ENCODE measurements around the gene RIPK4.

Gene RIPK4

DNA sequence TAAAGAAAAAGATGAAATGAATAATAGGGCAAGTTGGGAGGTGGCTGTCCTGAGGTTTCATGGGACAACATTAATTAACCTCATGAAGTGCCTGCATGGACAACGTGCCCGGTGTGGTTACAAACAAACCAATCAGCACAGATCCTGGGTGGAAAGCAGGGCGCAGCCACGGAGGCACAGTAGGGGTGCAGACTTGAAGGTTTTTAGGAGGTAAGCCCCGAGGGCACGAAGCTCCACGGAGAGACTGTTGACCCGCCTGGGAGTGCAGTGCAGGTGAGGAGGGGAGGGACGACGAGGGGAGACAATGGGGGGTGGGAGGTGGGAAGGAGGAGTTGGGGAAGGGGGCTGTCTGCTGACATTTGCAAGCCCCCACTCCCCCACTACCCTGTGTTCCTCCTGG is 2.3 kb upstream of the RIPK4 start:
- Mint-ChIP-seq H3K27ac (no peak overlapping the region), H3K4me1 (ENCODE audit: low read depth) (peaks cover 22% of the 10 kb centered on the region), H3K36me3 (ENCODE audit: low read depth) (peaks cover 4% of the 10 kb centered on the region), H3K4me3 (peak overlapping the region; percentile 81), H3K9me3 (no peaks in the 10 kb centered on the region), H3K27me3 (ENCODE audit: low read depth) (peaks cover 72% of the 10 kb centered on the region)
- no peak for DNase-seq (ENCODE audit: low spot score)

DNA sequence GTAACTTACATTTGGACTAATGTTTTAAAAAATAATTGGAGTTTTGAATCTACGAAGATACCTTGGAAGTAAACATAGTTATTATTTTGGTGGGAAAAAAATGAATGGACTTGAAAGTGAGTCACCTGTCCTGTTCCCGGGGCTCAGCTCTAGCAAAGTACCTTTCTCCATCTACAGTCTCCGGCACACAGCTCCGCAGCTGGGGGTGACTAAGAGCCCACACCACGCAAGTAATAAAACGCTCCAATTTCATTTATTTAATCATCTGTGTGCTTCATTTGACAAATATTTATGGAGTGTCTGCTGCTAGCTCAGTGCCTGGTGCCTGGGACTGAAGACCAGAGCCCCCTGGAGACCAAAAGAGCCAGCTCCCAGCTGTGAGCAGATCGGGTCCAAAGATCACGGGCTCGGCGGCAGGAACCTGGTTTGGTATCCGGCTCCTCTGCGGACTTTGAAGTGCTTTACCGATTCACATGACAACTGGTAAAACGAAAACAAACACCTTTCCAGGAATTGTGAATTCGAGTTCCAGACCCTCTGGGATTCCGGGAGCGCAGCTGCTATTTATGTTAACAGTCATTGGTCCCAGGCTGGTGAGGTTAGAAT is 1.7 kb upstream of the RIPK4 start:
- peaks cover 22% of the 10 kb centered on the region for H3K4me1 Mint-ChIP-seq (ENCODE audit: low read depth)

DNA sequence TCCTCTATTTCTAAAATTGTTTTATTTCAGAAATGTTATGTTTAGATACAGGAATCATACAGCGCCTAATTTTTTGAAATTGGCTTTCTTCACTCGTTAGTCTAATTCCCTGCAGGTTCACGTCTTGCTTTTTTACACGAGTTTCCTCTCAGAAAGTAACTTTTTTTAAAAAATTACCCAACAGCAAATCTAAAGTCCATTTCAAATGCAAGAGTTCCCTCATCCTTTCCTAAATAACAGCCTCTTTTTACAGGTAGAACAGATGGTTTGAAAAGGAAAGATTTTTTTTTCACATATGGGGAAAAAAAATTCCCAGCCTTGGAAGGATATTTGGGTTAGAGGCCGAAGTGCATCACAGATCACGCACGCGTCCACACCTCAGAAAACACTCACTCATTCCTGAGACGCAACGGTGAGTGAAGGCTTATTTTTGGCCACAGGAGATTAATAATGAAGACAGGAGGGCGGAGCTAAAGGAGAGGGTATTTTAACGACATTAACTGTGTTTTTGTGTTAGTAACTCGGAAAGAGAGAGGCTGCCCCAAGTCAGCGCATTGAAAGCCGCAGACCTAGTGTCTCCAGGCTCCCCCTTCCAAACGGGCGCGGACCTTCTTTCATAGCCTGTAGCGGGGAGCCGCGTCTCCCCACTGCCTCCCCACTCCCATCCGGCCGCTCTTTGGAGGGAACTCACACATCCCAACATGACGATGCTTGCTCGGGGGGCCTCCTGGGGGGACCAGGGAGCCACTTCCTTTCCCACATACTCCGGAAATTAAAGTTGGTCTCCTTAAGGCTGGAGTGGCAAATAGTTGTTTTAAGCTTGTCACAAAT is 969 bp upstream of the RIPK4 start:
- no peaks in the 10 kb centered on the region for H3K9me3 Mint-ChIP-seq
- H3K4me1 Mint-ChIP-seq (ENCODE audit: low read depth): peaks cover 22% of the 10 kb centered on the region
- peaks cover 4% of the 10 kb centered on the region for H3K36me3 Mint-ChIP-seq (ENCODE audit: low read depth)
- peak overlapping the region; percentile 81 for H3K4me3 Mint-ChIP-seq
- DNase-seq (ENCODE audit: low spot score): no peak
- no peak overlapping the region for H3K27ac Mint-ChIP-seq
- peaks cover 77% of the 10 kb centered on the region for H3K27me3 Mint-ChIP-seq (ENCODE audit: low read depth)

More for the DNA sequence above, 1.7 kb upstream of the RIPK4 start:
- peaks cover 4% of the 10 kb centered on the region for H3K36me3 Mint-ChIP-seq (ENCODE audit: low read depth)
- peaks cover 73% of the 10 kb centered on the region for H3K27me3 Mint-ChIP-seq (ENCODE audit: low read depth)
- peak overlapping the region; percentile 81 for H3K4me3 Mint-ChIP-seq
- no peak overlapping the region for H3K27ac Mint-ChIP-seq
- no peak for DNase-seq (ENCODE audit: low spot score)
- H3K9me3 Mint-ChIP-seq: no peaks in the 10 kb centered on the region

DNA sequence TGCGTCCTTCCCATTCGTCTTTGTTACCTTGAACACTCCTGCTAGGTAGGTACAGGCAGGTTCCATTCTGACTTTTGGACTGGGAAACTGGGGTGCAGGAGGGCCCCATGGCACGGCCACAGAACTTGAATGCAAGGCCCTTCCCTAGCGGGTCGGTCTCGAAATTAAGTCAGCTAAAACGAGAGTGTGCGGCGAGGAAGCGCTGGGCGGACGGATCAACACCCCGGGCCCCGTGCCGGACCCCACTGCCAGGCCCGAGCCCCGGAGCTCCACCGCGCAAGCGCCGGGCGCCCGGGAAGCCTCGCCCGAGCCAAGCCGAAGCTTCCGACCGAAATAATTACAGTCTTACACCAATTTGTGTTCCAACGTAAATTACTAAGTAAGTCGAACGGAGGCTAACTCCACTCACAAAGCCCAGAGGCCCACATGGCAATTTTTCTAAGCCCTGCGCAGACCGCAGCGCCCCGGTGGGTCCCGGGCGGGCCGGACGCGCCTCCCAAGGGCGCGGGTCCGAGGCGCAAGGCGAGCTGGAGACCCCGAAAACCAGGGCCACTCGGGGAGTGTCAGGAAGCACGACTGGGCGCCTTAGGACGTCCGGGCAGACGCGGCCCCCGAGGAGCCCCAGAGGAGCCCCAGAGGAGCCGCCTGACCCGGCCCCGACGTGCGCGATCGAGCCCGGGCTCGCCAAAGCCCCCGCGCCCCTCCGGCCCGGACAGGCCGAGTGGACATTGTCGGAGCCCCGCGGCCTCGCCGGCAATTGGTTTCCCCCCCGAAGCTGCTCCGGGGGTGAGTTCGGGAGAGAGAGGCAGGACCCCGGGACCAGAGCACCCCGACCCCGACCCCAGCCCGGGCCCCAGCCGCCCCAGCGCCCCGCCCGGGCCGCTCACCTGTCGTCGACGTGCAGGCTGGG is 624 bp downstream of the RIPK4 start:
- peaks cover 4% of the 10 kb centered on the region for H3K36me3 Mint-ChIP-seq (ENCODE audit: low read depth)
- H3K9me3 Mint-ChIP-seq: no peaks in the 10 kb centered on the region
- peak overlapping the region; percentile 7 for H3K4me3 Mint-ChIP-seq
- no peak overlapping the region for H3K27ac Mint-ChIP-seq
- no peak for DNase-seq (ENCODE audit: low spot score)
- H3K27me3 Mint-ChIP-seq (ENCODE audit: low read depth): peaks cover 83% of the 10 kb centered on the region
- peaks cover 25% of the 10 kb centered on the region for H3K4me1 Mint-ChIP-seq (ENCODE audit: low read depth)

DNA sequence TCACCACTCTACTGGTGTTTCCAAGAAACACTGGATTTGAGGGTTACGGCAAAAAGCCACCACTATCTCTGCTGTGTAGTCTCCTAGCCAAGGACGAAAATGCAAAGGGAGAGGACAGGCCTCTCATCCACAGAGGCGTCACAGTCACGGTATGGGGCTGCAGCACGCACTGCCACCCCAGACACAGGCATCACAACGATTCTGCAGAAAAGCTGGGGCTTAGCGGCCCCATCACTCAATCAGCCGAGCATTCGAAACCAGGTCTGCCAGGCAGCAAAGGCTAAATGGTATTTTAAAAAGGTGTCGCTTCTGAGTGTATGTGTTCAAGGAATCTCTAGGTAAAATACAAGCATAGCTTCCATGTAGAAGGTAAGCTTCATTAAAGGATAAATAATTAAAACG is 1.4 kb downstream of the RIPK4 start:
- Mint-ChIP-seq H3K36me3 (ENCODE audit: low read depth) (peaks cover 4% of the 10 kb centered on the region), H3K4me1 (ENCODE audit: low read depth) (peaks cover 25% of the 10 kb centered on the region), H3K27me3 (ENCODE audit: low read depth) (peaks cover 83% of the 10 kb centered on the region), H3K27ac (no peak overlapping the region), H3K4me3 (no peak overlapping the region), H3K9me3 (no peaks in the 10 kb centered on the region)
- DNase-seq (ENCODE audit: low spot score): no peak

DNA sequence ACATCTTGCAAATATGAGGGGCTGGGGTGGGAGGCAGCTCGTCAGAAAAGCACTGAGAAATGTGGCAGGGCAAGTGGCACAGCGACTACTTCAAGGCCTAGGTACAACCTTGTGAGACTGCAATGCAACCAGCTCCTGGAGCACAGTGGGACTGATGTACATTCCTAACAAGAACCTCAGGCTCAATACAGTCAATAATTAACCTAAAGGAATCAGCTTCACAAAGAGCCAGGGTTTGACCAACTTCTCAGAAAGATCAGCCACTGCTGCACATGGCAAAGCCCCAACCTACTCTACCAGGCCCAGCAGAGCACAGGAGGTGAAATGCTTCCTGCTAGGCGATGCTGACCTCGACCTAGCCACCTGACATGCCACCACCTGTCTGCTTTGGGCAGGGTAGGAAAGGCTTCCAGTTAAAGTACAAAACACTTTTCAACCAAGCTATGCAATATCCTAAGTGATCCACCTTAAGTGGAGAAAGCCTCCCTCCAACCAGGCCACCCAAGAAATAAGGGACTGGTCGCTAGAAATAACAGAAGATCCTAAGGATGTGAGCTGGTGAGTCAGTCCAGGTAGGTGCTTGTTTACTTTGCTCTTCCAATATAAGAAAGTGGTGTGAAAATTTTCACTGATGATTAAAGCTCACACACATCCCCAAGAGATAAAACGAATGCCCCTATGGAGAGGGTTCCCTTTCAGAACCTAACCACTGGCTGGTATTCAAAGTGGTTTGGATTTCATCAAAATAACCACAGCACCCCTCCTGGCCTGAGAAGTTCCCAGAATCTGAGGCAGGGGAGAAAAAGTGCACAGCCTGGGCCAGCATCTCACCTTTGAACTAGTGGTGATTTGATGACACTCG is 2.1 kb downstream of the RIPK4 start:
- no peak for DNase-seq (ENCODE audit: low spot score)
- no peak overlapping the region for H3K4me3 Mint-ChIP-seq
- H3K27ac Mint-ChIP-seq: no peak overlapping the region
- peaks cover 4% of the 10 kb centered on the region for H3K36me3 Mint-ChIP-seq (ENCODE audit: low read depth)
- H3K4me1 Mint-ChIP-seq (ENCODE audit: low read depth): peaks cover 25% of the 10 kb centered on the region
- H3K9me3 Mint-ChIP-seq: no peaks in the 10 kb centered on the region
- peaks cover 83% of the 10 kb centered on the region for H3K27me3 Mint-ChIP-seq (ENCODE audit: low read depth)

DNA sequence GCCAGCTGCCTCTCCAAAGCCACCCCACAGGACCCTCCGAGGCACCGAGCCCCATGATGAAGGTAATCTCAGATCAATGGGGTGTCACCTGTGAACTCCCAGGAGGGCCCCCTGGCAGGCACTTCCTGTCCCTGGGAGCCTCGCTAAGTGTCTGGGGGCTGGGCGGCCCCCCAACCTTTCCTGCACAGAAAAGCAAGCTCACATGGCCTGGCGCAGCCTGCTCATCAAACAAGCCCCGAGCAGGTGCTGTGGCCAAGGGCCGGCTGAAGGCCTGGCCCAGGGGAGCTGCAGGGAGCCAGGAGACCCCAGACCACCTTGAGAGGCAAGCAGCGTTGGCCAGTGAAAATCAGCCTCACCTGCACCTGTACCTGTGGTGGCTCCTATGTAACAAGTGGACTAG is 2.9 kb downstream of the RIPK4 start:
- H3K9me3 Mint-ChIP-seq: no peaks in the 10 kb centered on the region
- H3K4me1 Mint-ChIP-seq (ENCODE audit: low read depth): peaks cover 23% of the 10 kb centered on the region
- DNase-seq (ENCODE audit: low spot score): no peak
- peaks cover 4% of the 10 kb centered on the region for H3K36me3 Mint-ChIP-seq (ENCODE audit: low read depth)
- H3K4me3 Mint-ChIP-seq: no peak overlapping the region
- H3K27ac Mint-ChIP-seq: no peak overlapping the region
- peaks cover 79% of the 10 kb centered on the region for H3K27me3 Mint-ChIP-seq (ENCODE audit: low read depth)

DNA sequence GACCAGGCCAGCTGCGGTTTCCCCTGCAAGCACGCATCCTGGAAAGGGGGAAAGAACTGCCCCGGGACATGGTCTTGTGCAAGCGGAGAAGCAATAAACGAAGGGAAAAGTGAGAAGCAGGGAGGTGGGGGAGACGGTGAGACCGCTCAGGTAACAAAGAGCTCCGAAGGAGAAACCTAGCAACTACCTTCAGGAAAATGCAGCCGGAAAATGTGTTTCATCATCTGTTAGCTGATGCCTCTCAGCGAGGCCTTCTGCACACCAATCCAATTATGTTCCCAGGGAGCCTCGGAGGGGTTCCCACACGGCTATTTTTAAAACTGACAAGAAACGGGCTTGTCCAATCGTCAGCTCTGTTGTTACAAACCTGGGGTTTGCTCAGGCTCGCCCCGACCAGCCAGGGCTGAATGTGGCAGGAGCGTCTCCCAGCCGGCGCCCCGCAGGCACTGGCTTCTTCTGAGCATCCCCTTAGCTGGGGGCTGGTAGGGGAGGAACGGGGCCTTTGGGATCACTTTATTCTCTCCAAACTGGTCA is 3.4 kb downstream of the RIPK4 start:
- Mint-ChIP-seq H3K27me3 (ENCODE audit: low read depth) (peaks cover 74% of the 10 kb centered on the region), H3K27ac (no peak overlapping the region), H3K9me3 (no peaks in the 10 kb centered on the region), H3K4me3 (no peak overlapping the region), H3K4me1 (ENCODE audit: low read depth) (peaks cover 18% of the 10 kb centered on the region), H3K36me3 (ENCODE audit: low read depth) (peaks cover 4% of the 10 kb centered on the region)
- DNase-seq (ENCODE audit: low spot score): no peak

DNA sequence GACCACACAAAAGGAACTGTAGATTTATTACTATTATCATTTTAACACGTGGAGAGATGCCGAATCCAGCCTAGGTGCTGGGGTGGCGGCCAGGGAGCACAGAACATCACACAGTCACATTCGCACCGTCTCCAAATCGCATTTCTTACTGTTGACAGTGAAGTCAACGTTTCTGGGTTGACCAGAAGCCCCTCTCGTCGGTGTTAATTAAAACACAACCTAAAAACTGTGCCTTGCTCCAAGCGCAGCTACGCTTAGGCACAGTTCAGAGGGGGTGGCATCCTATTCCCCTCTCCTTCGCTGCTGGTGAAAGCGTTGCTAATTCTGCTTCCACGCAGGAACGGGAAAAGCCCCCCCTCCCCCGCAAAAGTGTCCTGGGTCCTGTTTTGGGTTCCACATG is 4.1 kb downstream of the RIPK4 start:
- DNase-seq (ENCODE audit: low spot score): no peak
- no peaks in the 10 kb centered on the region for H3K9me3 Mint-ChIP-seq
- peaks cover 4% of the 10 kb centered on the region for H3K36me3 Mint-ChIP-seq (ENCODE audit: low read depth)
- H3K27me3 Mint-ChIP-seq (ENCODE audit: low read depth): peaks cover 67% of the 10 kb centered on the region
- H3K27ac Mint-ChIP-seq: no peak overlapping the region
- H3K4me3 Mint-ChIP-seq: no peak overlapping the region
- peaks cover 10% of the 10 kb centered on the region for H3K4me1 Mint-ChIP-seq (ENCODE audit: low read depth)

DNA sequence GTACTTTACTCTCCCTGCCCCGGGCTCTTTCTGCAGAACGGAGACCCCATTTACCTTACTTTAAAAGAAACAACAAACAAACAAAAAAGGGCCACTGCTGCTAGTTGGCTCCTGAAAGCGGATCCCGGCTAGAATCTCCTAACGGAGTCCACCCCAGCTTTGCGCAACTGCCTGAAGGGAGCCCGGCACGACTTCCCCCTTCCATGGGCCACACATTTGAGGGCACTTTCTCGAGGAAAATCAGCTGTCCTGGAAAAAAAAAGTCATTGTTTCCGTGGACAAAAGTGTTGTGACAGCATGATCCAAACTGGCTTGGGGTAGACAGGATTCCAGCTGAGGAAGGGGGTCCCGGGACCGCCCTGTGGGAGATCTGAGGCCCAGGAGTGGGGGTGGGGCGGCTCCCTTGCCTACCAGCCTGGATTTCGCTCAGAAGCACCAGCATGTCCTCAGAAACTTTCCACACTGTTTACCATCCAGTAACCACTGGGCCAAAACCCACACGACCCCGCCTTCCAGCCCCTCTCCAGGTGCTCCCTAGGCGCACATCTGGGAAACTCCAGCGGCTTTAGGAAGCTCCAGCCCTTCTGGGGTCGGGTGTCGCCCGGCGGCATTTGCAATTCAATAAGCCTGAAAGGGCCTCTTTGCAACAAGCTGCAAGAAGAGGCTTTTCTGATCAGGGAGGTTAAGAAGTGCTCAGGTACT is 4.8 kb downstream of the RIPK4 start:
- Mint-ChIP-seq H3K36me3 (ENCODE audit: low read depth) (peaks cover under 1% of the 10 kb centered on the region), H3K4me3 (no peak overlapping the region), H3K27me3 (ENCODE audit: low read depth) (peaks cover 60% of the 10 kb centered on the region), H3K9me3 (no peaks in the 10 kb centered on the region), H3K4me1 (ENCODE audit: low read depth) (peaks cover 4% of the 10 kb centered on the region), H3K27ac (no peak overlapping the region)
- no peak for DNase-seq (ENCODE audit: low spot score)

DNA sequence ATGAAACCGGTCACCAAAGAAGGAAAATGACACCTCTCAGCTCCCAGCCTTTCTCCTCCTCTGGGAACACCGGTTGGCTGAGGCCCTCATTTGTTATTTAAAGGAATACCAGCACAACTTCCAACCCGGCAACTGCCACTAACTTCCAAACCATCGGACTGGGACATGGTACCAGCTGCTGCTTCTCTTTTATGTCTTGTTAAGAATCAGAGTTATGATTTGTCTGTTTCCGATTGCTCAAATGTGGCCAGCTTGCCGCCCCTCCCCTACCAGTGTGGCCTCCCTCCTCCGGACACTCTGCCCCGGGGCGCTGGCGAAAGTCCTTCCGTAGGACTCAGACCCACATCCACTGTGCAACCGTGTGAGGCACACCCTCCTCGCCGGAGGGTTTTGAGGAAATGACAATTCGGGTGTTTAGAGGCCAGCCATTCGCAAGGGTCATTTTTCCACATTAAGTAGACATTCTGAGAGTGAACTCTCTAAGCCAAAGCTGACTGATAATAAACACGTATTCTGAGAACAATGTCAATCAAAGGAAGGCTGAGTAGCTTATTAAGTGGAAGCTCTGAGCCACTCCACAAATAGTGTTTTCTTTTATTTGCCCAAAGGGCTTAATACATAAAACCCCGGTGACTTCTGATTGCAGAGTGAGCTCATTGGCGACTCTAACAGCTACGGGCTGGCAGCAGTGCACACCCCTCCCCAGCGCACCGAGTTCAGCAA is 5.5 kb downstream of the RIPK4 start:
- Mint-ChIP-seq H3K27ac (no peak overlapping the region), H3K9me3 (no peaks in the 10 kb centered on the region), H3K36me3 (ENCODE audit: low read depth) (no peaks in the 10 kb centered on the region), H3K4me1 (ENCODE audit: low read depth) (peaks cover 3% of the 10 kb centered on the region), H3K27me3 (ENCODE audit: low read depth) (peaks cover 59% of the 10 kb centered on the region), H3K4me3 (no peak overlapping the region)
- no peak for DNase-seq (ENCODE audit: low spot score)

DNA sequence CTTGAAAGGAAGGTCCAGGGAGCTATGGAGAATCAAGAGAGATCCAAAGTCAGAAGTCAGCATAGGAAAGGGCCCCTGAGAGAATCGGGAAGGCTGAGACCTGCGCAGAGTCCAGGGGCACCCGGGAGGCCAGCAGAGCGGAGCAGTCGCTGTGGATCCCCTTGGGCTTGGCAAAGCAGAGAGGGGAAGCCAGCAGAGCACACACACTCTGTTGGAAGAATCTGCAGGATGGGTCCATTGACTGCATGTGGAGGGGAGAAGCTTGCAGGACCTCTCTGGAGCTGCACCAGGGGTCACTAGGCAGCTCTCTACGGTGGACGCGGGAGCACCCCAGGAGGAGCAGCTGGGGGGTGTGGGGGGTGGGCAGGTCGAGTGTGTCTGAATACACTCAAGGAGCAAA is 6.4 kb downstream of the RIPK4 start:
- no peaks in the 10 kb centered on the region for H3K9me3 Mint-ChIP-seq
- peaks cover 53% of the 10 kb centered on the region for H3K27me3 Mint-ChIP-seq (ENCODE audit: low read depth)

More for the DNA sequence above, 6.4 kb downstream of the RIPK4 start:
- no peaks in the 10 kb centered on the region for H3K36me3 Mint-ChIP-seq (ENCODE audit: low read depth)
- no peak for DNase-seq (ENCODE audit: low spot score)
- H3K27ac Mint-ChIP-seq: no peak overlapping the region
- H3K4me3 Mint-ChIP-seq: no peak overlapping the region
- peaks cover 3% of the 10 kb centered on the region for H3K4me1 Mint-ChIP-seq (ENCODE audit: low read depth)

Measured in T-helper 2 cell treated with Interferon-gamma antibody and Interleukin-4, amounts not matched to agents 5 μg/mL and 100 μg/mL, for 36 hours (primary cell).